IMR-90 (cell line): Measurements from ENCODE around the gene RNU5D-1.

Source experiments
- CTCF ChIP-seq: conservative IDR thresholded peaks from 2 replicates; pipeline ENCODE4 v1.5.1; 2012; ENCODE audit warnings: mild to moderate bottlenecking, low read depth, low read length, improper control_type of control experiment
- POLR2A ChIP-seq: IDR thresholded peaks from 2 replicates; pipeline ENCODE4 v1.6.1; 2012; ENCODE audit warnings: mild to moderate bottlenecking, low read depth, low read length
- TF ChIP-seq, protein P1 (sequence below): fragments of 150-350 bp; IDR thresholded peaks from 2 replicates; pipeline ENCODE4 v1.6.1; 2017; ENCODE audit warnings: mild to moderate bottlenecking, antibody characterized with exemption, low read length, low read depth

GRCh38 chr1:44721485-44722361, 9.2 kb downstream of the RNU5D-1 start:
- TF ChIP-seq CTCF, result no peak
- TF ChIP-seq, protein P1, sequence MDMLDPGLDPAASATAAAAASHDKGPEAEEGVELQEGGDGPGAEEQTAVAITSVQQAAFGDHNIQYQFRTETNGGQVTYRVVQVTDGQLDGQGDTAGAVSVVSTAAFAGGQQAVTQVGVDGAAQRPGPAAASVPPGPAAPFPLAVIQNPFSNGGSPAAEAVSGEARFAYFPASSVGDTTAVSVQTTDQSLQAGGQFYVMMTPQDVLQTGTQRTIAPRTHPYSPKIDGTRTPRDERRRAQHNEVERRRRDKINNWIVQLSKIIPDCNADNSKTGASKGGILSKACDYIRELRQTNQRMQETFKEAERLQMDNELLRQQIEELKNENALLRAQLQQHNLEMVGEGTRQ, result no peak
- peak; percentile 99 for TF ChIP-seq POLR2A
